Activated CD8-positive, alpha-beta T cell treated with anti-CD3 and anti-CD28 coated beads for 36 hours (primary cell): ENCODE measurements around the gene VPS13D. TPM values are rescaled to one million over a fixed set of nuclear protein-coding genes. Genes with fewer than 3 reads are reported as not detected.
A peak's percentile ranks its signal among the peaks of the same experiment; 100 is the strongest.

Experiments used
- ATAC-seq: fragments of 200-7000 bp; cut with Tn5 transposase; one replicate; pipeline ENCODE4 v1.10.0; 2021; ENCODE audit warnings: mild to moderate bottlenecking, moderate library complexity
- CTCF ChIA-PET: fragments of 350-600 bp; sonication (Branson Sonifier 250); formaldehyde crosslinking; loops from one replicate; lab custom pipeline; 2021; ENCODE audit warnings: antibody characterized with exemption; lab: Charles Lee
- POLR2A ChIA-PET: fragments of 350-600 bp; sonication (Branson Sonifier 250); formaldehyde crosslinking; loops from one replicate; lab custom pipeline; 2021; ENCODE audit warnings: antibody characterized with exemption; lab: Charles Lee
- DNase-seq: peaks from one replicate; pipeline ENCODE4 v3.0.0-alpha.2; 2020
- H3K27ac Mint-ChIP-seq: one replicate; pipeline ENCODE4 v1.8.0; 2021; ENCODE audit warnings: mild to moderate bottlenecking, mixed read lengths
- H3K27me3 Mint-ChIP-seq: one replicate; pipeline ENCODE4 v1.8.0; 2021; ENCODE audit warnings: mixed read lengths
- H3K36me3 Mint-ChIP-seq: one replicate; pipeline ENCODE4 v1.8.0; 2021; ENCODE audit warnings: low read depth, mixed read lengths
- H3K4me1 Mint-ChIP-seq: one replicate; pipeline ENCODE4 v1.8.0; 2021; ENCODE audit warnings: low read depth, mixed read lengths
- H3K4me3 Mint-ChIP-seq: one replicate; pipeline ENCODE4 v1.8.0; 2021; ENCODE audit warnings: mild to moderate bottlenecking, moderate library complexity, mixed read lengths
- H3K9me3 Mint-ChIP-seq: one replicate; pipeline ENCODE4 v1.8.0; 2021; ENCODE audit warnings: mixed read lengths
- intact Hi-C: fragments of 100-400 bp; cut with micrococcal nuclease; formaldehyde crosslinking; loops from one replicate; pipeline ENCODE4 v1.10.0; 2022
- total RNA-seq, 2 experiments: library from RNA; stranded (reverse); gene quantifications; one replicate each; pipeline ENCODE4 v1.2.3, GENCODE V29; 2021
- TF ChIP-seq, protein P1 (sequence below): fragments of 200-600 bp; IDR thresholded peaks from one replicate; pipeline ENCODE4 v1.8.0; 2022; ENCODE audit warnings: antibody characterized with exemption, mild to moderate bottlenecking

Gene VPS13D
- total RNA-seq, 2 experiments from 2014 or later, result 28.1 to 30.7 TPM

- peaks cover 45% of the 10 kb centered on the region for H3K36me3 Mint-ChIP-seq
These were observed 150.8 kb downstream of the VPS13D start for GRCh38 chr1:12380326-12381249.

GRCh38 chr1:12383001-12383400 lies 153.2 kb downstream of the VPS13D start:
- DNase-seq (no peak), ATAC-seq (no peak)
- Mint-ChIP-seq H3K27ac (peak overlapping the region; percentile 33), H3K27me3 (no peaks in the 10 kb centered on the region), H3K9me3 (peaks cover 12% of the 10 kb centered on the region), H3K36me3 (peaks cover 70% of the 10 kb centered on the region), H3K4me3 (no peak overlapping the region), H3K4me1 (peaks cover 47% of the 10 kb centered on the region)
- TF ChIP-seq, protein P1, sequence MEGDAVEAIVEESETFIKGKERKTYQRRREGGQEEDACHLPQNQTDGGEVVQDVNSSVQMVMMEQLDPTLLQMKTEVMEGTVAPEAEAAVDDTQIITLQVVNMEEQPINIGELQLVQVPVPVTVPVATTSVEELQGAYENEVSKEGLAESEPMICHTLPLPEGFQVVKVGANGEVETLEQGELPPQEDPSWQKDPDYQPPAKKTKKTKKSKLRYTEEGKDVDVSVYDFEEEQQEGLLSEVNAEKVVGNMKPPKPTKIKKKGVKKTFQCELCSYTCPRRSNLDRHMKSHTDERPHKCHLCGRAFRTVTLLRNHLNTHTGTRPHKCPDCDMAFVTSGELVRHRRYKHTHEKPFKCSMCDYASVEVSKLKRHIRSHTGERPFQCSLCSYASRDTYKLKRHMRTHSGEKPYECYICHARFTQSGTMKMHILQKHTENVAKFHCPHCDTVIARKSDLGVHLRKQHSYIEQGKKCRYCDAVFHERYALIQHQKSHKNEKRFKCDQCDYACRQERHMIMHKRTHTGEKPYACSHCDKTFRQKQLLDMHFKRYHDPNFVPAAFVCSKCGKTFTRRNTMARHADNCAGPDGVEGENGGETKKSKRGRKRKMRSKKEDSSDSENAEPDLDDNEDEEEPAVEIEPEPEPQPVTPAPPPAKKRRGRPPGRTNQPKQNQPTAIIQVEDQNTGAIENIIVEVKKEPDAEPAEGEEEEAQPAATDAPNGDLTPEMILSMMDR, result no peak
- intact Hi-C loops, result no loop called here
- POLR2A ChIA-PET, result interaction anchor here (0.9 to 1.2 kb wide), 2 partner anchors 53 to 234 kb away, joined by 3 read pairs; no protein-coding TSS in a partner anchor
- CTCF ChIA-PET, result interaction anchor here (1.0 to 2.0 kb wide), 3 partner anchors 207 to 275 kb away, joined by 3 to 6 read pairs (median 4); no protein-coding TSS in a partner anchor

More at GRCh38 chr1:12380326-12381249, 150.8 kb downstream of the VPS13D start:
- DNase-seq (no peak), ATAC-seq (no peak)
- Mint-ChIP-seq H3K27me3 (no peaks in the 10 kb centered on the region), H3K4me3 (no peak overlapping the region), H3K4me1 (peaks cover 31% of the 10 kb centered on the region), H3K27ac (no peak overlapping the region), H3K9me3 (no peaks in the 10 kb centered on the region)
- TF ChIP-seq, protein P1, result no peak
- intact Hi-C loops, result no loop called here
- CTCF ChIA-PET, result no interaction called here
- POLR2A ChIA-PET, result interaction anchor here (0.6 to 1.3 kb wide), 2 partner anchors 124 to 470 kb away, joined by 3 read pairs; no protein-coding TSS in a partner anchor

- ChIA-PET POLR2A (interaction anchor here (1.4 kb wide), 1 partner anchor 89 kb away, joined by 3 read pairs; no protein-coding TSS in a partner anchor), CTCF (interaction anchor here (2.0 kb wide), 1 partner anchor 275 kb away, joined by 6 read pairs; no protein-coding TSS in a partner anchor)
- intact Hi-C loops, result no loop called here
These were observed 154.0 kb downstream of the VPS13D start for GRCh38 chr1:12383786-12384185.

DNA sequence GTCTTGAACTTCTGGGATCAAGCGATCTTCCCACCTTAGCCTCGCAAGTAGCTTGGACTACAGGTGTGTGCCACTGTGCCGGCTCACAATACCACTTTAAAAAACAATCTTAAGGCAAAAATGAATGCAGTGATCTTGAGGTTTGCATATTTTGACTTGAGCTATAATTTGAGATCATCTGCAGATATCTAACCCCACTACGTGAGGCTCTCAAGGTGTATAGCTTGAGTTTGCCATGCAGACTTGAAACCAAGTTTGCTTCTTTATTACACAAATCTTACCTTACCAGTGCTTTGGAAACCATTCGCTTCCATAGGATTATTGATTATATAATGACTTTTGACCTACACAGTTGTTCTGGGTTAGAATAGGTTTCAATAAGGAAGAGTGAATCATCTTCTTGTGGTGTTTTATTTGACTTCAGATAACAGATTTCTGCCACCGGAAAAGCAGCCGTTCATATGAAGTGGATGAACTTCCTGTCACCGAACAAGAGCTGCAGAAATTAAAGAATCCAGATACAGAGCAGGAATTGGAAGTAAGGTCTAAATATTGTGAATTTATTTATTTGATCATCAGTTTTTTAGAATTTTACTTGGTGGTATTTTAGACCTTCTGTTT lies 155.1 kb downstream of the VPS13D start:
- no peaks in the 10 kb centered on the region for H3K27me3 Mint-ChIP-seq
- H3K4me1 Mint-ChIP-seq, result peaks cover 47% of the 10 kb centered on the region
- peak overlapping the region; percentile 12 for H3K27ac Mint-ChIP-seq
- peaks cover 12% of the 10 kb centered on the region for H3K9me3 Mint-ChIP-seq
- CTCF ChIA-PET, result interaction anchor here (1.1 to 2.0 kb wide), 2 partner anchors 217 to 272 kb away, joined by 3 to 6 read pairs; no protein-coding TSS in a partner anchor
- DNase-seq, result peak; percentile 49
- peaks cover 79% of the 10 kb centered on the region for H3K36me3 Mint-ChIP-seq
- intact Hi-C loops, result no loop called here
- ATAC-seq, result peak; percentile 51
- POLR2A ChIA-PET, result interaction anchor here (0.5 to 1.6 kb wide), 6 partner anchors 23 to 231 kb away, joined by 3 to 4 read pairs (median 3); no protein-coding TSS in a partner anchor
- TF ChIP-seq, protein P1, result no peak
- H3K4me3 Mint-ChIP-seq, result no peak overlapping the region

More at GRCh38 chr1:12383786-12384185, 154.0 kb downstream of the VPS13D start:
- DNase-seq (no peak), ATAC-seq (no peak)
- peak overlapping the region; percentile 23 for H3K27ac Mint-ChIP-seq
- H3K9me3 Mint-ChIP-seq, result peaks cover 12% of the 10 kb centered on the region
- TF ChIP-seq, protein P1, result no peak
- H3K4me1 Mint-ChIP-seq, result peaks cover 47% of the 10 kb centered on the region
- no peak overlapping the region for H3K4me3 Mint-ChIP-seq
- H3K36me3 Mint-ChIP-seq, result peaks cover 77% of the 10 kb centered on the region
- no peaks in the 10 kb centered on the region for H3K27me3 Mint-ChIP-seq
